NCI-H1105 (cell line): ENCODE measurements around the gene RARRES2.

Experiments used
- DNase-seq: peaks from one replicate; lab custom pipeline; 2025; lab: John Stamatoyannopoulos, UW

RARRES2 gene

DNA sequence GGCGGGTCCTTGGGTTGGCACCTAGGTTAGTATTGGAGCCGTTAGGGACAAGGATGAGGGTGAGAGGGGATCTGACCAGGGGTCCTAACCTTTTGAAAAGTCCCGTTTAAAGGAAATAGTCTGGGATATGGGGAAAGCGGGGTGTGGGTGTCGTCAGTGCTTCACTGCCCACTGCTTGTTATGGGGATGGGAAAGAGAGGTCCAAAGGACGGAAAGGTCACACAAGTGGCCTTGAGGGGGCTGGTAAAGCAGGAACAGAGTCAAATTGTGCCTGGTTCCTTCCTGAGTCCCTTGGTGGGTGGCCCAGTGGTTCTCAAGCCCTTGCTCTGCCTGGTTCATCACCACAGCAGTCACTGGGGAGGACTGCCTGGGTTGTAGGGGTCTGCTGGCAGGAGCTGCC is 35.1 kb upstream of the RARRES2 start:
- DNase-seq: no peak

DNA sequence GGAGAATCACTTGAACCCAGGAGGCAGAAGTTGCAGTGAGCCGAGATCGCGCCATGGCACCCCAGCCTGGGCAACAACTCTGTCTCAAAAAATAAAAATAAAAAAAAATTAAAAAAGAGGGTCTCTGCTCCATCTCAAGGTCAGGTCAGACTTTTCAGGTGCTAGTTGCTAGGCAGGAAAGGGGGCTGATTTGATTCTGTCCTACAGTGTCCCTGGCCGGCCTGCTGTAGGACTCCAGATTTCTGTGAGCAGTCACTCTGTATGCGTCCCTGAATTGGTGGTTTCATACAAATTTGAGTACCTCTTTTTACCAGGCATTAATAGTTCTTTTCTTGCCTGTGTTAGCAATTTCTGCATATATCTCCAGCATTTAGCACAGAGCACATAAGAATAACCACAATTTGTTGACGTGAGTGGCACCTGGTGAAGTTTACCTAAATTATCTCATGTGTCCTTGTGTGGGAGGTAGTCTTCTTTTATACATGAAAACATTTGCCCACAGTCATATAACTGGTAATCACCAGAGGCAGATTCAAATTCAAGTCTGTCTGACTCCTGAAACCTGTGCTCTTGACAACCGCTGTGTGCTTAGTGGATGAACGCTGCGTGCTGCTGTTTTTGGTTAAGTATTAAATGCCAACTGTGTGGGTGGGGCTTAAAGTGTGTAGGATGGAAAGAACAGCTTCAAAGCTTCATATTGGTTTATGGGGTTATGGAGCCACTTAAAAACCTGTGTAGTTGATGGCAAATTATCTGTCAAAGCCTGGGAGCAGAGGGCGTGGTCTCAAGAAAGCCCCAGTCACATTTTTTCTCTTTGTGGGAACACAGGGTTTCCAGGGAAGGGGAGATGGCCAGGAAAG is 34.5 kb upstream of the RARRES2 start:
- DNase-seq: no peak

DNA sequence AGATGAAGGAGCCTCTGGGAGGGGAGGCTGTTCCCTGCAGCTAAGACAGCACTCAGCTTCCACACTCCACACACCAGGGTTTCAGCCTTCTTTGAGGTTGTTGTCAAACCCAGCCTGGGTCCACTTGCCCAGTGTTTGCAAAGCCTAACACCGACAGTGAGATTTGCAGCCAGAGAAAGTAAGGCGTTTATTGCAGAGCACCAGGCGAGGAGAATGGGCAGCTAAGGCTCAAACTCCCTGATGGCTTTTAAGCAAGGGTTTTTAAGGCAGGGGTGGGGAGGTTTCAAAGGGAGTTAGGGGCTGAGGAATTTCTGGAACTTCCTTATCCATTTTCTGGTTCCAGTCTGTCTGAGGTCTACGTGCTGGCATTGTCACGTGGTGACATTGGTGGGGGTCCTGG is 33.0 kb upstream of the RARRES2 start:
- no peak for DNase-seq

DNA sequence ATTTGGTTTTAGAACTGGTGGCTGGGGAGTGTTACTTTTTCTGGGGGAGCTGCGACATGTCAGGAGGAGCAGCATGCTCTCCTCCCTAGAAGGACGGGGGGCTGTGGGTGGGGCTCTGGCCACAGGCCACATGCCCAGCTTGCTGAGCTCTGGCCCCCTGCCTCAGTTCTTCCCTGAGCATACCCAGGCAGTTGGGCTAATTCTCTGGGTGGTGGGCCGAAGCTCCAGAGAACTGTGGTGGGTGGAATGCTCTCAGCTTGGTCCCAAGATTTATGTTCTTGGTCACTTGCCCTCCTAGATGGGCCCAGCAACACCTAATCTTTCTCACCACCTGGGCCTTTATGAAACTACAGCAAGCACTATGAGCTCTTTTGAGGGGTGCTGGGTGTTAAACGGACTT is 32.6 kb upstream of the RARRES2 start:
- no peak for DNase-seq

DNA sequence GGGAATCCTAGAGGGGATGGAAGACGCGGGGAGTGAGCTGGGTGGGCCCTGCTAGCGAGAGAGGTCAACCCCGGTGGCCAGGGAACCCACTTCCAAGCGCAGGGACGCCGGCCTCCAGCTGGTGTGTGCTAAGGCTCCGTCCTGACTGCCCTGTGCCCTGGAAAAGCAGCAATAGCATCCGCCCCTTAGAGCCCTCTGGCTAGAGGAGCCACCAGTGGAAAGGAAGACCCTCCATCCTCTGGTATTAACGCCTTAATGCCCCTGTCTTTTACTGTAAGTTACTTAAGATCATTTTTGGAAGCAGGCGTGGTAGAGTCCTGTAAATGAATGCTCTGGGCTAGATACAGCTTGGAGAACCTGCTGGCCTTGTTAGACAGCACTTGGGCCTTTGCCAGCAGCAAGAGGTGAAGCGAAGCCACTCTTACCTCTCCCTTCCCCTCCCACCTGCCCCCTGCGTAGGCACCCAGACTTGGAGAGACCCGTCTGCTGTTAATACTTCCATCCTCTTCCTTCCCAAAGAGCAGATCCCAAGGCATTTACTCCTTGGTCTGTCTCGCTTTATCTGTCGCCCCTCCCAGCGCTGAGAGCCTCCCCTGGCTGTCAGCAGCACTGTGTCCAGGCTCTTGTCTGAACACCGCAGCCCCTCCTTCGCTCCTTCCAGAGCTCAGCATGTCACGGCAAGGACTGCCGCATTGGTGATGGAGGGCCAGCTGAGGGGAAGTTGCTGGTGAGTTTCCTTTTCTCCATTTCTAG is 31.8 kb upstream of the RARRES2 start:
- no peak for DNase-seq

DNA sequence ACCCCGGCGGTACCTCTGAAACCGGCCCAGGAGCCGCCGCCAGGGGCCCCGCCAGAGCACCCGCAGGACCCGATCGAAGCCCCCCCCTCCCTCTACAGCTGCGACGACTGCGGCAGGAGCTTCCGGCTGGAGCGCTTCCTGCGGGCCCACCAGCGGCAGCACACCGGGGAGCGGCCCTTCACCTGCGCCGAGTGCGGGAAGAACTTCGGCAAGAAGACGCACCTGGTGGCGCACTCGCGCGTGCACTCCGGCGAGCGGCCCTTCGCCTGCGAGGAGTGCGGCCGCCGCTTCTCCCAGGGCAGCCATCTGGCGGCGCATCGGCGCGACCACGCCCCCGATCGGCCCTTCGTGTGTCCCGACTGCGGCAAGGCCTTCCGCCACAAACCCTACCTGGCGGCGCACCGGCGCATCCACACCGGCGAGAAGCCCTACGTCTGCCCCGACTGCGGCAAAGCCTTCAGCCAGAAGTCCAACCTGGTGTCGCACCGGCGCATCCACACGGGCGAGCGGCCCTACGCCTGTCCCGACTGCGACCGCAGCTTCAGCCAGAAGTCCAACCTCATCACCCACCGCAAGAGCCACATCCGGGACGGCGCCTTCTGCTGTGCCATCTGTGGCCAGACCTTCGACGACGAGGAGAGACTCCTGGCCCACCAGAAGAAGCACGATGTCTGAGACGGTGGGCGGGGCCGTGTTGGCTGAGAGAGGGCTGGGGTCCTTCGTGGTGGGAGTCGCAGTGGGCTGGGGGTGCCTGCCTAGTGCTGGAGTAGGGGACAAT is 31.0 kb upstream of the RARRES2 start:
- no peak for DNase-seq

DNA sequence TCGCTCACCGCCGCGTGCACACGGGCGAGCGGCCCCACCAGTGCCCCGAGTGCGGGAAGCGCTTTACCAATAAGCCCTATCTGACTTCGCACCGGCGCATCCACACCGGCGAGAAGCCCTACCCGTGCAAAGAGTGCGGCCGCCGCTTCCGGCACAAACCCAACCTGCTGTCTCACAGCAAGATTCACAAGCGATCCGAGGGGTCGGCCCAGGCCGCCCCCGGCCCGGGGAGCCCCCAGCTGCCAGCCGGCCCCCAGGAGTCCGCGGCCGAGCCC is 30.5 kb upstream of the RARRES2 start:
- DNase-seq: no peak

DNA sequence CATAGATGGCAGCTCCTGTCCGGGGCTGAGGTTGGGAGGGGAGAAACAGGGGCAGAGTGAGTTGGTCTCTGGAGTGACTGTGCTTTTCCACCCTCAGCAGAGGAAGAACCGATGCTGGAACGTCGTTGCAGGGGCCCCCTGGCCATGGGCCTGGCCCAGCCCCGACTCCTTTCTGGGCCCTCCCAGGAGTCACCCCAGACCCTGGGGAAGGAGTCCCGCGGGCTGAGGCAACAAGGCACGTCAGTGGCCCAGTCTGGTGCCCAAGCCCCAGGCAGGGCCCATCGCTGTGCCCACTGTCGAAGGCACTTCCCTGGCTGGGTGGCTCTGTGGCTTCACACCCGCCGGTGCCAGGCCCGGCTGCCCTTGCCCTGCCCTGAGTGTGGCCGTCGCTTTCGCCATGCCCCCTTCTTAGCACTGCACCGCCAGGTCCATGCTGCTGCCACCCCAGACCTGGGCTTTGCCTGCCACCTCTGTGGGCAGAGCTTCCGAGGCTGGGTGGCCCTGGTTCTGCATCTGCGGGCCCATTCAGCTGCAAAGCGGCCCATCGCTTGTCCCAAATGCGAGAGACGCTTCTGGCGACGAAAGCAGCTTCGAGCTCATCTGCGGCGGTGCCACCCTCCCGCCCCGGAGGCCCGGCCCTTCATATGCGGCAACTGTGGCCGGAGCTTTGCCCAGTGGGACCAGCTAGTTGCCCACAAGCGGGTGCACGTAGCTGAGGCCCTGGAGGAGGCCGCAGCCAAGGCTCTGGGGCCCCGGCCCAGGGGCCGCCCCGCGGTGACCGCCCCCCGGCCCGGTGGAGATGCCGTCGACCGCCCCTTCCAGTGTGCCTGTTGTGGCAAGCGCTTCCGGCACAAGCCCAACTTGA is 29.9 kb upstream of the RARRES2 start:
- DNase-seq: no peak

DNA sequence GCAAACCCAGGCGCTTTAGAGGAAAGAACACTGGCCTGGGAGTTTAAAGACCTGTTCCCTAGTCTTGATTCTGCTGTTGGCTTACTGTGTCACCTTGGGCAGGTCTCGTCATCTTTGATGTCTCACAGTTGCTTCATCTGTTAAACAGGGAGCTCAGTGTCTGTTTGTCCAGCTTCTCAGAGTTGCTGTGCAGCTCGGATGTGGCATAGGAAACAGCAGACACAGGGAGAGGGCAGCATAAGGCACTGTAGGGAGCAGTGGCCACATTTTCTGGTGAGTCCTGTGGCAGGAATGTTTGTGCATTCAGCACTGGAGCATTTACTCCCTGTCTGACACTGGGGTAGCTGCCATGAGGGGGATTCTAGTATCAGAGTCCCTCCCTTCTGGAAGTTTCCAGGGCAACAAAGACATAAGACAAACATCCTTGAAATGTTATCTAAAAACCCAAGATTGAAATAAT is 29.2 kb upstream of the RARRES2 start:
- DNase-seq: no peak

DNA sequence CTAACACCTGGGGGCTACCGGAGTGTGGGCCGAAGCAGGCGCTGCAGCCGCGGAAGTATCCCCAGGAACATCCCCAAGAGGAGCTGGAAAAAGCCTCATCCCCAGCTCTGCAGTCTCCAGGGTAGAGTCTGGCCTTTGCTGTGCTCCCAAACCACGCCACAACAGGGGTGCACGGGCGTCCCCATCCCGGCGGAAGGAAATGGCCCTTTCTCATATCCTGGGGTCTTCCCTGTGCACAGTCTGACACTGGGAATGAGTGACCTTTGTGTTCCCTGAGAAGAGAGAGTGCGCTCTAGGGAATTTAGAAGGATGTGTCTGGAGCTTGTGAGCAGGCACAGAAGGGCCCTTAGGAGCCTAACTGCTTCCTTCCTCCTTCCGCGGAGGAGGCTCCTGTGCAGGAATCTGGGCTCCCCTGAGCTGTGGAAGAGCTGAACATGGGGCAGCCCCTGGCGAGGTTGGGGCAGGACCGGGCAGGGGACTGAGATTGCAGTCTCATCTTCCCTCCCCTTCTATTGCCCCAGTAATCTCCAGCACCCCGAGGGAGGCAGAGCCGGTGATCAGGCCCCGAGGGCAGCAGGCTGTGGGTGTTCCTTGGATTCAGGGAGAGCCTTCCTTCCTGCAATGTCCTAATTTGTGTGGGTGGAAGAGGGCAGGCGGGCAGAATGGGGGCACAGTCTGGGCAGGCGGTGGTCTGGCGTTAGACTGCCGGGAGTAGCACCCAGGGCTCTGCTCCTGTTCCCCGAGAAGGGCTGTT is 28.5 kb upstream of the RARRES2 start:
- DNase-seq: no peak

DNA sequence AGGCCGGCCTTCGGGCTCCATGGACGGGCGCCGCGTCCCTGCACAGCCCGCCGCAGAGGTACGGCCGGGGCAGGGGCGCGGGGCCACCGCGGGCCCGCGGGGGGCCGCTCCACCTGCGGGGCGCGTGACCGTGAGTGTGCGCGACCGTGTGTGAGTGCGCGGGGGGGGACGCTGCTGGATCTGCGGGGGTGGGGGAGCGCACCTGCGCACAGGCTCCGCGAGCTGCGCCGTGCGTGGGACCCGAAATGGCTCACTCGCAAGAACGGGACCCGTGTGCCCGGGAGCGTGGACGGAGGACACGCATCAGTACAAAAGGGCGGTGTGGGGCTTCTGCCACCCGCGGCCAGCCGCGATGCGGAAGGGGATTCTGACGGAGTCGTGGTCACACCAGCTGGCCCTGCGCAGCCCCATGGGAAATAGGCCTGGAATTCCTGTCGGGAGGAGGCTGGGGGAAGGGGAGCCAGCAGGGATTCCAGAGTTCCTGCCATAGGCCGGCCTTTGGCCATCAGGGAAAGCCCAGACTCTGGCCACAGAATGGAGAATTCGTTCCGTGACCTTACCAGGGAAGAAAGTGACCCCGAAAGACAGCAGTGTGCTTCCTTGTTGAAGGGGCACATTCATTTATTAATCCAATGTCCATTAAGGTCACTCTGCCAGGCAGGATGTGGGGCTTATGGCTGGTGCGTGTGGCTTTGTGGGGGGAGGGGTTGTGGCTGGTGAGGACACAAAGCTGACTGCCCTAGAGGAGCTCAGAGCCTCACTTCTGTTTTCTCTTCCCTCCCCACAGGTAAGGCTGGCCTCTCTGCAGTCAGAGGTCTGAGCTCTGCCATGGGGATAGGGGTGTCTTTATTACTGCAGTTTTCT is 27.7 kb upstream of the RARRES2 start:
- DNase-seq: peak; percentile 11

DNA sequence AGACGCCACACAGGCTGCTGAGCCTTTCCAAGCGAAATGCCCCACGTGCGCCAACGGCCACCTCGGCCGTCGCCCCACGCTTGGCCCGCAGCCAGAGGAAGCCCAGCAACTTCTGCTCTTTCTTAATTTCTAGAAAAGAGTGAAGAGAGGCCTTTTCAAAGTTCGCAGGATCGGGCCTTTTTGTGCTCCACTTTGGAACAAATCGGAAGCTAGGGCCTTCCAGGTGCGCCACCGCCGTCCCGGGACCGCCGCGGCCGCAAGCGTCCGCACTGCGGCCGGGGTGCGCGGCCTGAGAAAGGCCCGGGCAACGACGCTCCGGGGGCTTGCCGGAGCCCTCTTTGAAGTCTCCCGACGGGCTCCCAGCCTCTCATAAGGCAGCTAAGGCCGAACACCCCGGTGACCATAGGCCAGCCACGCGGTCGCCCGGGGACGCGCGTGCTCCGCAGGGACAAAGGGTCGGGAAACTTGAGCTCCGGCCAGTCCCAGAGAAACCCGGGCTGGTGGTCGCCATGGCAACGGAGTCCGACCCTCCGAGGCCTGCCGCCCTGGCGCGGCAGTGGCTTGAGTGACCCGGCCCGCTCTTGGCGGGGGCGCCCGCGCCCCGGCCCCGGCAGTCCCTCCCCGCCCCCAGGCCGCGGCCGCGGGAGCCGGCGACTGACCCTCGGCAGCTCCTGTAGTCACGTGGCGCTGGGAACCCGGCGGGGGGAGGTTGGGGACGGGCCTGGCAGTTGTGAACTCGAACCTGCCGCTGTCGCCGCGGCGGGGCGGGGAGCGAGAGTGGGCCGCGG is 26.9 kb upstream of the RARRES2 start, which contains the start of gene REPIN1:
Gene REPIN1 (plus strand): TSS at position 727 of the 788 bp plus-strand sequence. CDS start 890 bp downstream, outside the sequence.
- DNase-seq: peak; percentile 88

DNA sequence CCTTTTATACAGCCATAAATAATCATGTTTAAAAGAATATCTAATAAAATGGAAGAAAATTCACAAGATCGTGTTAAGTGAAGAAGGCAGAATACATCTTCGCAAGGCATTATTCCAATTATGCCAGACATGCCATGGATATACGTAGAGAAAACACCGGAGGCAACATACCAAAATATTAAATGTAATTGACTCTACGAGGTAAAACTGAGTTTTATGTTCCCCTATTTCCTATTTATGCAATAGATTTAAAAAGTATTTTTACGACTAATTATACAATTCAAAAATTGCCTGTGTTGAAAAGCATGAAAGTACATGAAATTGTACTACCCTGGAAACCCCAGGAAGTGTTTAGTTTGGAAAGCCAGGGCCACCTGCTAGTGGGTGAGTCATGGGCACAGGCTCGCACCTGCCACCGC is 26.3 kb upstream of the RARRES2 start:
- no peak for DNase-seq

DNA sequence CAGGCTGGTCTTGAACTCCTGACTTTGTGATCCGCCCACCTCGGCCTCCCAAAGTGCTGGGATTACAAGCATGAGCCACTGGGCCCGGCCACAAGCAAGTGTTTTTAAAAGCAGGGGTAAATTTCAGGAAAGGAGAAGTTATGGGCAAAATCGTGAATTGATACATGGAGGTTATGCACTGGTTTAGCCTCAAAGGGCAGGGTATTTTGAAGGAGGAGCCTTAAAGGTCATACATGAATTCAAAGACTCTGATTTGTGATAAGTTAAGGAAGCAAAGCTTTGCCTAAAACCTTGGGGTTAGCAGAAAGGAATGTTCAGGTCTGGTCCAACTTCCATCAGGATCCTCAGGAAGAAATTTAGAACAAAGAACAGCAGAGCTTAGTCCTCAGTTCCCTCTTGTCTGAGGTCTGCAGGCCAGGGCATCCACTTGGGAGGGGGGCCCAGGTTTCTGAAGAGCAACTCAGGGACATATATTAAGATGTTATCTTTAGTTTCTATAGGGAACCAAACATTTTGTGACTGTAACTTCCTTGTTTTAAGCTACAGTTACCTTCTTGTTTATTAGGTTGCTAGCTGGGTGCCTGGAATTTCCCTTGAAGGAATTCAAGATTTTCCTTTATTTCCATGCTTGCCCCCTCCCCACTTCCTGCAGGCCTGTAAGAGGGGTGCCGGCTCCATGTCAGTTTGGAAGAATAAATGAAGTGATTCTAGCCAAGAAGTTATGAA is 24.4 kb upstream of the RARRES2 start:
- no peak for DNase-seq

DNA sequence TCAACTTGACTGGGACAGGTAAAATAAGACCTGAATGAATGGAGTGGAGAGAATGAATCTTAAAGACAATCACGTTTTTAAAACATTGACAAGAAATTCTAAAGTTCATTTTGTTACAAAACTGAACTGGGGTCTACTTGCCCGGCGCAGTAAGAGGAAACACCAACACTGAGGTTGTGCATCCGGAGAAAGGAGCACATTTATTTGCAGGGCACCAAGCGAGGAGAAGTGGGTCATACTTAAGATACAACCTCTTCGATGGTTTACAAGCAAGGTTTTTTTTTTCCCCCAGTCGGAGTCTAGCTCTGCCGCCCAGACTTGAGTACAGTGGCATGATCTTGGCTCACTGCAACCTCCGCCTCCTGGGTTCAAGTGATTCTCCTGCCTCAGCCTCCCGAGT is 23.8 kb upstream of the RARRES2 start:
- DNase-seq: no peak

DNA sequence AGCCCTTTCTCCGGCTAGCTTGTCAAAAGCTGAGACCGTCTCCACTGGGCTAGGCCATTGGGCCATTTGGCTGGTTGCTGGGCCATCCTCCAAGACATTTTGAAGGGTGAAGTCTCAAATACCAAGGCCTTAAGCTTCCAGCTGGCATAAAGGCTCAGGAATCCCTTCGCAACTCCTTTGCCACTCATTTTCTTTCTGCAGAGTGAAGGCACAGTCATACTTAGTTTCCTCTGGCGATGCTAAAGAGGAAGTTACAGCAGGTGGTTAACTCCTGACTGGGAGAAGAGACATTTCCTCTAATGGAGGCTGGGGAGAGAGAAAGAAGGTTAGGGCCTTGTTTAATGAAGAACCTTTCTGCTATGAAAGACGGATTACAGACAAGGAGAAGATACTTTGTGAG is 22.4 kb upstream of the RARRES2 start:
- no peak for DNase-seq

DNA sequence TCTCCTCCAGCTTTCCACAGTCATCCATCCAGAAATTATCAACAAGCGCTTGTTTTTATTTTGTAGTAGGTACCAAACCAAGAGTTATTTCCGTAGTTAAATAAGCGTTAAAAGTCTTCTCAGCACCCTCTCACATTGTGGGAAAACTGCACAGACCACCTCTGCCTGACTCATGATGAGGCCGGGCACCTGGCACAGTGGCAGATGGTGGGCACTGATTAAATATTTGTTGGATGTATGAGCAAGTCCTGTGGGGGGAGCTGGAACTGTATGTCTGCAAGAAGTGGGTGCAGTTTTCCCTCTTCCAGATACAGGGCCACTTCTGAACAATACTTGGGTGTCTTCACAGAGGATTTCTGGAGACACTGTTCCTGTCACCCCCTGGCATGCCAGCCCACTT is 21.9 kb upstream of the RARRES2 start:
- no peak for DNase-seq

DNA sequence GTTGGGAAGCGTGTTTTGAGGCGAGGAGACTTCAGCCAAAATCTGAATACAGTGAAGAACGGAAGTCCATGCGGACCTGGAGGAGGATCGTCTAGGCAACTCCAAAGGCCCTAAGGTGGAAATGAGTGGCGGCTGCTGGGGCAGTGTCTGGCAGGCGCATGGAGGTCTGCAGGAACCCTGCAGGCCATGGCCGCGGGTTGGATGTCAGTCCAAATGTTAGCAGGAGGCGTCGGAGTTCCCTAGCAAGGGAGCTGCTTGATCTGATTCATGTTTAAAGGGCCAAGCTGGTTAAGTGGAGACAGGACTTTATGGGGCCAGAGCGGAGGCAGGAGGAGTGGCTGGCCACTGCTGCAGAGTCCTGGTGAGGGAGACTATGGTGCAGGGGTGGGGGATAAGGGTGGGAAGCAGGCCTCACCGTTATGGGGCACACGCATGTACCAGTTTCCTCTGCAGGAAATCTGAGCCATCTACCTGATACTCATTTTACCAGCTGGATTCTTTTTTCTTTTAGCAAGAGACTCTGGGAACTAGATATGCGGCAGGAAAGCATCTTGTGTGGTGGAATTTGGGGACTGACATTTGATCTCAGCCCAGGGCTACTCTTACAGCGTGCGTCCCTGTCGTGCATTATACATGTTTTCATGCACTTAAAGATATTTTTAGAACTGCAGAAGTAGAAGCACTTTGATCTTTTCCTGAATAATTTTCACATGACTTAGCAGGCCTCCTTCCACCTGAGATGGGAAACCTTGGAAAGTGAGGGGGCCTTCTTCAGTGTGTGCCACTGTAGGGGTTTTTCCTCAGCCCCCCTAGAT is 20.6 kb upstream of the RARRES2 start:
- DNase-seq: no peak
